ENCODE measurements around the gene ARCN1.

DNA sequence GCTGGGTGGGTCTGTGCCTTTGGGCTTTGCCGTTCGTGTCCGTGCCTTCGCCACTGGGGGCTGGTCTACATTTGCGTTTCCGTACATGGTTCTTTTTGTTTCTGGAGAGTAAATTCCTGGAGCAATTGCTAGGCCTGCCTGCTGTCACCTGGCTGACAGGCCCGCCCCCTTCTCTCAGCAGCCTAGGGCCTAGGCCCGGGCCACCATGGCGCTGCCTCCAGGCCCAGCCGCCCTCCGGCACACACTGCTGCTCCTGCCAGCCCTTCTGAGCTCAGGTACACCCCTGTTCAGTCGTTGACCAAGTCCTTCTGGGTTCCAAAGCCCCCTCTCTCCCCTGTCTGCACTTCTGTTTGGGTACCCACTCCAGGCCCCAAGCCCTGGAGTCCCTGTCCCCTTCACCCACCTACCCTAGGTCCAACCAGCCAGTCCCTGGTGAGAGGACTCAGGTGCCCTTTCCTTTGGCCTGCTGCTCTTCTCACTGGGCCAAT is 40.6 kb upstream of the ARCN1 start:
- TF ChIP-seq EZH2phosphoT487 (IDR thresholded peaks at IDR 0.05; ENCODE audit: borderline replicate concordance, low read depth, low read length) = no peak
- TF ChIP-seq, protein P1, sequence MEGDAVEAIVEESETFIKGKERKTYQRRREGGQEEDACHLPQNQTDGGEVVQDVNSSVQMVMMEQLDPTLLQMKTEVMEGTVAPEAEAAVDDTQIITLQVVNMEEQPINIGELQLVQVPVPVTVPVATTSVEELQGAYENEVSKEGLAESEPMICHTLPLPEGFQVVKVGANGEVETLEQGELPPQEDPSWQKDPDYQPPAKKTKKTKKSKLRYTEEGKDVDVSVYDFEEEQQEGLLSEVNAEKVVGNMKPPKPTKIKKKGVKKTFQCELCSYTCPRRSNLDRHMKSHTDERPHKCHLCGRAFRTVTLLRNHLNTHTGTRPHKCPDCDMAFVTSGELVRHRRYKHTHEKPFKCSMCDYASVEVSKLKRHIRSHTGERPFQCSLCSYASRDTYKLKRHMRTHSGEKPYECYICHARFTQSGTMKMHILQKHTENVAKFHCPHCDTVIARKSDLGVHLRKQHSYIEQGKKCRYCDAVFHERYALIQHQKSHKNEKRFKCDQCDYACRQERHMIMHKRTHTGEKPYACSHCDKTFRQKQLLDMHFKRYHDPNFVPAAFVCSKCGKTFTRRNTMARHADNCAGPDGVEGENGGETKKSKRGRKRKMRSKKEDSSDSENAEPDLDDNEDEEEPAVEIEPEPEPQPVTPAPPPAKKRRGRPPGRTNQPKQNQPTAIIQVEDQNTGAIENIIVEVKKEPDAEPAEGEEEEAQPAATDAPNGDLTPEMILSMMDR (conservative IDR thresholded peaks at IDR 0.05; ENCODE audit: low read length) = no peak

Data from OCI-LY7 (cell line).